Stimulated activated CD8-positive, alpha-beta memory T cell treated with anti-CD3 and anti-CD28 coated beads, Interleukin-15, amount 100 ng/mL, for 1 hour (primary cell): ENCODE results near the gene DCP1B.

Experiments used
- DNase-seq: peaks from one replicate; pipeline ENCODE4 v3.0.0-alpha.2; 2020; ENCODE audit warnings: low read depth

The DCP1B gene

DNA sequence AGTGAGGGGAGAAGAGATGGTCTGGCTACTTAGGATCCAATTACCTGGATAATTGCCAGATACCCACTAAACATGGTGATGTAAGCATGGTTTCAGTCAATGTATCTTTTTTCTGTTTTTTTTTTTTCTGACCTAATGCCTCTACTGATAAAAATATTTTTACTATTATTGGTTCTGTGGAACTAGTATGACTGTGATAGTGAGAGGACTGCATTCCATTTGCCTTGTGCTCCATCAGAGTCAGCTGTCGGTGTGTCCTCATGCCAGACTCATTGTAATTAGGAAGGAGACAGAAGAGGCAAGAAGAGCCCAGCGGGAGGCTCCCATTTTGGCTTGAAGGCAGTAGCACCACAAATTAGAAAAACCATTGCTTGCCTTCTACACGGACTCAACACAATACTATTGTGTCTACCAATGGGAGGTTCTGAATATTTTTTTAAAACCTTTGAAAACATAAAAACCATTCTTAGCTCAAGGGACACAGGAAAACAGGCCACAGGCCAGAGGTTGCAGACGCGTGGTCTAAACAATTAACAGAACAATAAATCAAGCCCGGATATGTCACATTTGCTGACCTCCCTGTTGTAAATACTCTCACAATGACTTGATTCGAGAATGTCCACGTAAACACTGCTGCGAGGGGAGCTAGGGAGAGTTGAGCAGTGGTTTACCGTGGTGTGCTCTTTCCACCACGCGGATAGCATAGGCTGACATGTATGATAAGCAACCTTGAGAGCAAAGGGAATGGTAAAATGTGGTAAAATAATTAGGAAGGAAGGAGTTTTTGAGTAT, 13.5 kb upstream of the DCP1B start:
- no peak for DNase-seq

DNA sequence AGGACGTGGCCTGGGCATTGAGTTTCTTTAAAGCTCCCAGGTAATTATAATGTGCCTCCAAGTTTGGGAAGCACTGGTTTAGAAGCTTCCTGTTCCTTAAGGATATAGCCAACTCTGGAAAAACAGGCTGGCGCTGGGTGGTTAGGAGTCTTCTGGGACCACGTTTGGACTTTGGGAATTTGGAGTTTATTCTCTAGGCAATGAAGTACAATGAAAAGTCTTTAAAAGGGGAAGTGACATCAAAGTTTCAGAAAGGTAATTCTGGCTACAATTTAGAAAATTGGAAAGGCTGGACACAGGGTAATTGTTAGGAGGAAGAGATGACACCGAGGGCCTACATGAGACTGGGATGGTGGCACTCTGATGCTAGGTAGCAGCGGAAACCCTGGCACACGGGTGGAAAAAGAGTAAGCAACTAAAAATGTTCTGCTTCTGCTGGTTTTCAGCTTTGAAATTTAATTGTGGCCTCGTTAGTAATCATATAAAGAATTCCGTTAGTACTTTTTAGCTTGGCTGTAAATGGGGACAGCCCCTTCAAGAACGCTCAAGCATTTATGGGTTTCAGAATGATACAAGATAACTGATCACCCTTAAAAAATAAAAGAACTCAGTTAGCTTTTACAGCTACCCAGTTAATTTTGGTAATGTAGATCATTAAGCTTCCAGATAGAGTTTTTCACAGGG, 12.7 kb upstream of the DCP1B start:
- no peak for DNase-seq

DNA sequence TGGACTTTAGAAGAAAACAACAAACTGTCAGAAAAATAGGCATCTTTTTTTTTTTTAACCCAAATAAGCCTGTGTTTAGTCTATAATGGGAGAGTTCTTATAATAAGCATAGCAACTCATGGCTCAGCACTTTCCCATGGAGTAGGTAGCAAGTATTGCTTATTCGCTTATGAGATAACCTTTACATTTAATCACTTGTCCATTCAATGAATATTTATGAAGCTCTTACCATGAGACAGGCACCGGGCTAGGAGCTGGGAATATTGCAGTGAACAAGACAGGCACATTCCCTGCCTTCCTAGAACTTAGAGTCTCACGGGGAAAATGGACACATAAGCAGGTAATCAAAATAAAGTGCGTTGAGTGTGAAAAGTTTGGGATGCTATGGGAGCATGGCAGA, 10.0 kb upstream of the DCP1B start:
- no peak for DNase-seq

DNA sequence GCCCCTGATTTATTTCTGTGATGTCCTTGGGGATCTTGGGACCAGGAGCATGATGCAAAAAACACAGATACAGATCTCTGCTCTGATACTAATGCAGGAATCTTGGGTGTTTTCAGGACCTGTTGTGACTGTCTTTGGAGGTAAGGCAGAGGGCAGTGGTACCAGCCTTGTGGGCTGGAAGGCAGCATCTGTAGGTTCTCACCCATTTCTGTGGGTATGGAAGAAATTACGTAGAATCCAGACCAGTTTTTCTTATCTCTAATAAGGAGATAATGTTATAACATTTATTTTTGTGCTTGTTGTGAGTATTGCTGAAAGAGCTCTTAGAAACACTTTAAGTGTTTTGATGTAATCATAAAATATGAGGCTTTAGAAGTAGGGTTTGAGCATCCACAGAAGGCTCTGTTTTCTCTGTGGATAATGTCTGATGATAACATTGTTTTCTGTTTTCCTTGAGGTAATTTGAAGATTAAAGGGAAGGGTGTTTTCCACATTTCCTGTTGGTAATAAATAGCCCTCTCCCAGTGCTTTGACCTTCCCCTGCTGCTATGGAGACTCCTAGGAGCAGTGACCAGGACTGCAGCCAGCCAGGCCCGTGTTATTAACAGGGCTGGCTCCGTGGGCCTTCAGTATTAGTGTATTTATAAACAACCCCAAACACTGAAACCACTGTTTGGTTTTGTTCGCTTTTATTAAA, 9.4 kb upstream of the DCP1B start:
- DNase-seq, result no peak

DNA sequence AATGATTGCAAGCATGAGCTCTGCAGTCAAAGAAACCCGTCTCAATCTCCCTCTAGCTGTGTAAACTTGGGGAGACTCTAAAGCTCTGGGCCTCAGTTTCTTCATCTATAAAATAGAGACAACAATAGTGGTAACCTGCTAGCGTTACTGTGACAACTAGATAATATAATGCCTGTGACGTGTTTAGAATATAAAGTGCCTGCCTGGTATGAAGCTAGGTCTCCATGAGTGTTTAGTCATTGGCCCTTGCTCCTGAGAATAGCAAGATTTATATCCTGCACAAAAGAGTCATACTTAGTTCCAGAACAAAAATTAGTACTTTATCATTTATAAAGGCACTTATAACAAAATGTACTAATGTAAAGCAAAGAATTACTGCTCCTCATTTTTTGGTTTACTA, 8.8 kb upstream of the DCP1B start:
- DNase-seq, result no peak

DNA sequence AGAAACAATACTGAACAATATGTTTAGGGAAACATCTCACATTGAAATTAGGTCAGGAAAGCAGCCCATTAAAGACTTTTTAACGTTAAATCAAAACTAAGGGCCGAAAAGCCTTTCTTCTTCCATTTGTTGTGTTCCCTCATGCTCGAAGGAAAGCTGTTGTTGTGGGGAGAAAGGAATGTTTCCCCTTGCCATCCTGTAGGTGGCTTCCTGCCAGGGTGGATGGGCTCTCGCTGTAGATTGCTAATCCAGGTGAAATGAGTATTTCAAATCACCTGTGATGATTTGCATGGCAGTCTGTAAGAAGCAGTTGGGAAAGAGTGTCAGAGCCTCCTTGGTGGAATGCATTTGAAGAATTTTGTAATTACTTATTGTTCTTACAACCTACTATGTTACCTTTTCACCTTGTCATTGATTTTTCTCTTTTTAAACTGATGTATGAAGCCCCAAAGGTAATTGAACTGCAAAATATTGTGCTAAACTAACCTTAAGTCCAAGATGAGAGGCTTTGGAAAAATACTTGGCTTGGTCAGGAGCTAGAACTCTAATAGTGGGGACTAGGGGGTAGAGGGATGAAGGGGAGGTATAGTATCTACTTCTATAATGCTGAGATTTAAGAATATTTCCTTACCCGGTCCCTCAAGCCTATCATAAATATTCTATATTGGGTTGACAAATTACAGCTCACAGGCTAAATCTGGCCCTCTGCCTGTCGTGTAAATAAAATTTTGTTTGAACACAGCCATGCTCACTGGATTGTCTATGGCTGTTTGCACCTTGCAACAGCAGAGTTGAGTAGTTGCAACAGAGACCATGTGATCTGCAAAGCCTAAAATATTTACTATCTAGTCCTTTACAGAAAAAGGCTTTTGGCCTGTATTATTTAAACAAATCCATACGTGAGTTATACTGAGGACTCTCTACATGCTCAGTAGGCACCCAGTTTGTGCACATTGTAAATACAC, 7.7 kb upstream of the DCP1B start:
- DNase-seq, result no peak

DNA sequence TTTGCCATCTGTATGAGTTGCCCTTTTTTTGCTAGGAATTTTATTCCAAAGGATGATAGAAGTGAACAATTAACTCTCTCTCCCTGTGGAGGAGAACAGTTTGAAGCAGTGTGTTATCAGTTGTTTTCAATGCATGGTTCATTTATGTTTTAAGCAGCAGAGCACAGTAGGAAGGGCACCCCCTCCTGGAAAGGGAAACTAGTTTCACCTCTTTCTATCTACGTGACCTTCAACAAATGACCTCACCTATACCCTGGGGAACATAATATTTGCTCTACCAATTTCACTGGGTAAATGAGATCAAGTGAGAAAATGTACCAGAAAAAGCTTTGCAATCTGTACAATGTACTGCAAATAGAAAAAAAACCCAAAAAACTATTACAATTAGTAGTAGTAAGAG, 5.4 kb upstream of the DCP1B start:
- DNase-seq, result no peak

DNA sequence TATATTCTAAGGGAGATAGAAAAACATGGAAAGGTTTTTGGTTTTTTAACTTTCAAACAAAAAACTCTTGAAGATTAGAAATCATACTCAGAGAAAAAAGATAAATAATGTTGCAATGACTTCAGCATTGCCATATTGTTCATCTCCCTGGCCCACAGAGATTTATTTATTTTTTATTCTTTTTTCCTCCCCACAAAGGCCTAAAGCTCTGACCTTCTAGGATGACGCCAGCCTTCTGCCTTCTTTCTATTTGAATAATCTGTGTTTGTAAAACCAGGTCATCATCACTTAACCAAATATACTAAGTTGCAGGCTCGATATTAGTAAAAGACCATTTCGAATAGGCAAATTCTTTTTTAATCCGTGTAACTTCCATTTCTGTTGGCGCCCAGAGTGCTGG, 4.4 kb upstream of the DCP1B start:
- DNase-seq, result no peak

DNA sequence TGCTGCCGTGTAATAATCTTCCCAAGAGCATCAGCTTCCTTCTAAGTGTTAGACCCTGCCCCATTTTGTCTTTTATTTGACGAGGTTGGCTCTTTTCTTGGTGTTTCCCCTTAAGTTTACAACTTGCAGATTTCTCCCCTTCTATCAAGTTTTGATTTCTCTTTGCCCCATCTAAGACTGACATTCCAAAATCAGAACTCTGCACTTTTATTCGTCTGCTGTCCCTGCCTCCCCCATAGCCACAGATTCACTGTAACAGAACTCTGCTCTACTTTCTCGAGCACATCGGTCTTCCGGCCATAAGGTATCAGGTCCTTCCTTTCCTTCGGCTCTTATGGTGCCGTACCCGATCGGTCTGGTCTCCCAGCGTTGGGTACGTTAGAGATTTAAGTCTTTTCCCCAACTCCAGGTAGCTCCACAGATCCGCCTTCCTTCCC, 563 bp downstream of the DCP1B start:
- DNase-seq, result no peak

DNA sequence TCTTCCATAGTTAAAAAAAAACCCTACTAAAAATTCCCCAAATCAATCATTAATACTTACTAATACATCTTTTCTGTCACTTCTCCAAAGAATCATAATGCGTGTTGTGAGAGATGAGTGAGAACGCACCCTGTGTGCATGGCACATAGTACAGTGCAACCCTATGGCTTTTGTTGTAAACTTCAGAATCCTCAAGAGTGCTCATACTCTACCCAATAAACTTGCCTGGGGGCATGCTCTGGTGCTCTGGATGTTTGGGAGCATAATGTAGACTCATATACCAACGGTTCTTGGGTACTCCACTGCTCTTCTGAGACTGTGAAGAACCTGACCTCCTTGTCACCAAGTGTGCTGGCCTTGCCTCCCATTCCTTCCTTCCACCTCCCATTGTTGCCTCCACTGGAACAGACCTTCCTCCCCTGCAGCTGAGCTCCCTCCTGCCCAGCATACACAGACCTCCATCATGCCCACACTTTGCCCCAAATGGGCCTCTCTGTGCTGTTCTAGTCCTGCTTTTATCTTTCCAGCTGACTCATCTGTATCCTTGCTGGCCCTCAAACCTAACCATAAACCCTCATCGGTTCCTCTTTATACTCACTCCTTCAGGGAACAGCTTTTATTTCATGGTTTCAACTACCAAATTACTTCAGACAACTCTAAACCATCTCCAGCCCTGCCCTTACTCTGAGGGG, 8.9 kb downstream of the DCP1B start:
- DNase-seq, result no peak

DNA sequence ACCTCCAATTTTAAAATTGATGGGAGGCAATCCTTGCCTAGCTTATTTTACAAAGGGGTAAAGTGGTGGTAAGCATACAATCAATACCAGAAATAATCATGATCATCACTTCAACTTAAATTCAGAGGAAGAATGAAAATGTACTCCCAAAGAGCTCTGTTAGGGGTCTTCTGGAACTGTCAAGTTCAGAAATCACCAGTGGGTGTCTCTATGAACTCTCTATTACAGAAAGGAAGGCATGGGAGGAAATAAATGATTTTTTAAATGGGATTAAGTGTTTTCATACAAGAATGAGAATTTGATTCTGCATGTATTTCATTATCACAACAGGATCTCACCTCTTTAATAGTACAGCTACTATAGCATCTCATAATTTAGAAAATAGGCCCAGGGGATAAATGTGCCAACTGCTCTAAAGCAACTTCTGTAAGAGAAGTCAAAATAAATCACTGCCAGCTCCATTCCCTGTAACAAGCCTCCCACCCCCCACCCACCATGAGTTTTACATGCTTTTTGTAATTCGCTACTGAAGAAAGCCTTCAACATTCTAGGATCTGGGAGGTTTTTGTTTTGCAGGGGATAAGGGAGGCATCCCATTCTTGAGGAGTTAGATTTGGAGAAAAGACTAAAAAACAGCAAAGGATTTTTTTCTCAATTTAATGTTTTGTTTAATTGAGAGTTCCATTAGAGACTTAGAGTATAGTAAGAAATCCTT, 9.7 kb downstream of the DCP1B start:
- DNase-seq, result no peak

DNA sequence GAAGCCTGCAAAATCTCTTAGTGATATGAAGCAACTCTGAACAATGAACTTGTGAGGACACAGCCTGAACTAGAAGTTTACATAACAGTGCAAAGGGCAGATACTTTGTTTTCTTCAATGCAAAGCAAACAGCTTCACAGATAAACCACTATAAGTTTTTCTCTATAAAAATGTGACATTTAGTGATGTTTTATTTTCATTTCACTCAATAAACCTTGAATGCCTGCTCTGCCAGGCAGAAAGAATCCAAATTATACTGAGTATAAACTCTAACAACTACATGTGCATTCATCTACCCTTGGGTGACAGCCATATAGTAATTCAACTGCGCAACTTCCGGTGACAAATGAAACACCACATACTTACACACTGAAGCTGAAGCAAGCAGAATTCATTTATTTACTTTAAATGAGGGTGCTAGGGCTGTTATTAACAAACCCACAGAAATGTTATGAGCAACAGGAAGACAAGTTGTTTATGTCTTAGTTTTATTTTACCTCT, 10.3 kb downstream of the DCP1B start:
- DNase-seq, result no peak

DNA sequence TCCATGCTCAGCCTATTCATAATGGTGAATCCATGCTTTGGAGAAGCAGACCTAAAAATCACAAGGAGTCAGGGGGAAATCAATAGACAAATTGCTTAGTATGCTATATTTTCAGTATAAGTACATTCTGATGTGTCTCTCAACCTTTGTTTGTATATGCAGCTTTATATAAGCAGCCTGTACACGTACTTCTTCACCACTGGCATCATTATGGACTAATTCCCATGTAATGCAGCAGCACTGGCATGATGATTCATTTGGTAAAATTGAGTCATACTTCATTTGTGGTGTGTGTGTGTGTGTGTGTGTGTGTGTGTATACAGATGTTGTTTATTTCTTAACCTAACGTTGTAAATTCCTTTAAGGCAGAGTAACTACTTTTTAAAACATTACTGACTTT, 10.9 kb downstream of the DCP1B start:
- DNase-seq, result no peak

DNA sequence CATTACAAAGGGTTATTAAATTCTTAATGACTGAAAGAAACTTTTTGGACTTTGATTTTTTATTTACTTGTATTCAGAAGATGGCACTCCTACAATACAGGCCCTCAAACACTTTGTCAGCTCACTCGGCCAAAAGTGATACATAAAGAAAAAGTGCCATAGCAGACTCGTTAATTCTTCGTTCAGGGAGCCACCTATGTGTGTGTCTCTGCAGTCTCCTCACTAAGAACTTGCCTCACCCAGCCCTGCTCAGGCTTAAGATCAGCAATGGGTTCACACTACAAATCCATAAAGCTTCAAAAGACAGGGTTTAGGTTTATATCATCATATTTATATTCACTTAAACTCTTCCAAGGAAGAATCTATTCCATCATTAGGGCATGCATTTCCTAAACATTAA, 11.5 kb downstream of the DCP1B start:
- no peak for DNase-seq

DNA sequence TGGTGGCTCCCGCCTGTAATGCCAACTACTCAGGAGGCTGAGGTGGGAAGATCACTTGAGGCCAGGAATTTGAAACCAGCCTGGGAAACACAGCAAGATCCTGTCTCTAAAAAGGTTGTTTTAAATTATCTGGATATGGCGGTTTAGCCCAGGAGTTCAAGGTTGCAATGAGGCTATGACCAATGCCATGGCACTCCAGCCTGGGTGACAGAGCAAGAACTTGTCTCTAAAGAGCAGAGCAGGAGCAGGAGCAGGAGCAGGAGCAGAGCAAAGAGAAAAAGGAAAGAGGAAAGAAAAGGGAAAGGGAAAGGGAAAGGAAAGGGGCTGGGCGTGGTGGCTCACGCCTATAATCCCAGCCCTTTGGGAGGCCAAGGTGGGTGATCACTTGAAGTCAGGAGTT, 15.1 kb downstream of the DCP1B start:
- no peak for DNase-seq

DNA sequence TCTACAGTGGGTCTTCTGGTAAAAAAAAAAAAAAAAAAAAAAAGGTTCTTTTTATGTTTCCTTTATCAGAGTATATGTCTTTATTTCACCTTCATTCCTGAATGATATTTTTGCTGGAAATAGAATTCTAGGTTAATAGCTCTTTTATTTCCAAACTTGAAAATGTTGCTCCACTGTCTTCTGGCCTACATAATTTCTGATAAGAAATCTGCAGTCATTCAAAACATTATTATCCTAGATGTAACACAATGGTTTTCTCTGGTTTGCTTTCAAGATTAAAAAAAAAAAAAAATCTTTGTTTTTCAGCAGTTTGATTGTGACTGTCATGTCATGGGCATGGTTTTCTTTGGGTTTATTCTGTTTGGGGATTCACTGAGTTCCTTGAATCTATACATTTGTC, 19.5 kb downstream of the DCP1B start:
- DNase-seq, result no peak

DNA sequence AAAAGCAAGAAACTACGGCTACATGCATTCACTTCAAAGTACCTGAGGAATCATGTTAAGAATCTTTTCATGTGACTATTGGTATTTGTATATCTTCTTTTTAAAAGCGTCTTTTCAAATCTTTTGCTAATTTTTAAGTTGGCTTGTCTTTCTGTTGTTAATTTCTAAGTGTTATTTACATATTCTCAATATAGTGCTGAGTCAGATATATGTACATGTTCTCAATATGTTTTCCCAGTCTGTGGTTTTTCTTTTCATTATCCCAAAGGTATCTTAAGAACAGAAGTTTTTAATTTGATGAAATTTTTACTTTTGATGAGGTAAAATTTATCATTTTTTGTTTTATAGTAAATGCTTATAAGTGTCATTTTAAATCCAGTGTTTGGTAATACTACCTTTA, 24.0 kb downstream of the DCP1B start:
- no peak for DNase-seq

DNA sequence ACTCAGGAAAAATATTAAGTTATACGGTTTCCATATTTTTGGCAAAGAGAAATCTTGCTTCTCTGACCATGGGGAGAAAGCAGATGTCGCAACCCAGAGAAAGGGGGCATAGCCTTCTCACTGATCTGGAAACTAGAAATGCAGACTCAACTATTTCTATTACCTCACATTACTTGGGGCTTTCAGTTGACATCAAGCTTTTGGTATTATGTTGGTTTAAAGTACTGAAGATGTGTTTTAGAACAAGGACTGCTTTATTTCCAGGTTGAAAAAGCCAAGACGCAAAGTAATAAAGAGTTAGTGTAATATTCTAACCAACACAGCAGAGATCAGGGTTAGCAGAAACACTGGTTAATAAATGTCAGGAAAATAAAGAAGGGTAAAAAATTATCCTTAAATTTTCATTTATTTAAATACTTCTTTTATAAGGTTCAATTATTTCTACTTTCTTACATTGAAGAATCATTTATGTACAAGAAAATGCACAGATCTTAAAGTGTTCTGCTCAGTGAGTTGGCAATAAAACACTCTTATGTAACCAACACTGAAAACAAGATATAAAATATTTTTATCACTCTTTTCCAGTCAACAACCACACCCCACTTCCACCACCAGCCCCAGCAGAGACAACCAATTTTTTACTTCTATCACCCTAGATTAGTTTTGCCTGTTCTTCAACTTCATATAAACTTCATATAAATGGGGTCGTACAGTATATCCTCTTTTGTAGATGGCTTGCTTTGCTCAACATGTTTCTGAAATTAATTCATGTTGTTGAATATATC, 26.0 kb downstream of the DCP1B start:
- DNase-seq, result no peak

DNA sequence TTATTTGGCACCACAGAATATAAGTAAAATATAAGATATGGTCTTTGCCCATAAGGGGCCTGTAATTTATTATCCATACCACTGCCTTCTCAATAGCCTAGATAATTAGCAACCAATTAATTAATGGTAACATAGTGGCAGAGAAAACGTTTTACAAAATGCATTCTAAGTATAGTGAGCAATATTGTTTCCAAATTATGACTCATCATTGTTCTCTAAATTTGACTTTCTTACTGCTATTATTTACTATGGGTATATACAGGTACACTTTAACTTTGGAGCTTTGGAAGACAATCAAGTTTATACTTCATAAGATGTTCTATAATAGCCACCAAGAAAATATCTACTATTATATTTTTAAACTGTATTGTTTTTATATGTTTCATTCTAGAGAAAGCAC, 26.7 kb downstream of the DCP1B start:
- no peak for DNase-seq

DNA sequence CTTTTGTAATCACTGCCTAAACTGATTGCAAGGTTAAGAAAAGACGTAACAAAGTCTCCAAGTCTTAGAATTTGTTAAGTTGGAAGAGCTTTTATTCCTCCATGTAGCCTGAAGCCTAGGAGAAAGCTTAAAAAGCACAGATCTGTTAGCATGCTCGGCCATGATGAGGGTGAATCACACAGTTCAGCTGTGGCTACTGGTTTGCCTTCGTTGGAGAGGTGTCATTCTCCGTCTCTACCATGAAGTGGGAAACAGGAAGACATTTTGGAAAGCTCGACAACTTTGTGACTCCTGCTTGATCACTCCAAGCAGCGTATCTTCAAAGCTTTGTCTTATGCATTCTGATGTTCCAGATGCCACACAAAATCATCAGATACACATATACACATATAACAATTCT, 27.1 kb downstream of the DCP1B start:
- DNase-seq, result no peak
